Osteocyte (in vitro differentiated cells): Measurements from ENCODE around the gene GPRIN3. TPM values are rescaled to one million over a fixed set of nuclear protein-coding genes. Genes with fewer than 3 reads are reported as not detected.
"Not testable (repeated sequence)": the region's sequence is repeated elsewhere in the genome, so short reads cannot be mapped to it uniquely, and the experiment has no call there.

ENCODE experiments used
- DNase-seq: peaks from one replicate; pipeline ENCODE4 v3.0.0; 2021; ENCODE audit warnings: mixed read lengths; ENCODE audit not compliant: unreplicated experiment; ENCODE audit errors: extremely low spot score
- H3K27ac Mint-ChIP-seq: one replicate; pipeline ENCODE4 v1.8.0; 2021; ENCODE audit warnings: mild to moderate bottlenecking, mixed read lengths; ENCODE audit not compliant: unreplicated experiment
- H3K27me3 Mint-ChIP-seq: one replicate; pipeline ENCODE4 v1.8.0; 2021; ENCODE audit warnings: mixed read lengths; ENCODE audit not compliant: unreplicated experiment
- H3K36me3 Mint-ChIP-seq: one replicate; pipeline ENCODE4 v1.8.0; 2021; ENCODE audit warnings: mixed read lengths; ENCODE audit not compliant: unreplicated experiment
- H3K4me1 Mint-ChIP-seq: one replicate; pipeline ENCODE4 v1.8.0; 2021; ENCODE audit warnings: mixed read lengths; ENCODE audit not compliant: unreplicated experiment
- H3K4me3 Mint-ChIP-seq: one replicate; pipeline ENCODE4 v1.8.0; 2021; ENCODE audit warnings: mild to moderate bottlenecking, moderate library complexity, mixed read lengths; ENCODE audit not compliant: unreplicated experiment
- H3K9me3 Mint-ChIP-seq: one replicate; pipeline ENCODE4 v1.8.0; 2021; ENCODE audit warnings: mixed read lengths; ENCODE audit not compliant: unreplicated experiment
- total RNA-seq: library from RNA; stranded (reverse); gene quantifications from 2 replicates; pipeline ENCODE4 v1.2.1, GENCODE V29; 2021
- TF ChIP-seq, protein P1 (sequence below): fragments of 200-600 bp; sonication (generic); IDR thresholded peaks from 2 replicates; pipeline ENCODE4 v1.5.0; 2021; ENCODE audit warnings: antibody characterized with exemption, mild to moderate bottlenecking, moderate library complexity

Gene GPRIN3
- total RNA-seq, 1 donor from 2014 or later = not detected

- Mint-ChIP-seq H3K36me3 (no peaks in the 10 kb centered on the region), H3K4me3 (no peak overlapping the region), H3K27me3 (no peaks in the 10 kb centered on the region), H3K27ac (no peak overlapping the region), H3K9me3 (no peaks in the 10 kb centered on the region), H3K4me1 (no peaks in the 10 kb centered on the region)
- TF ChIP-seq, protein P1, sequence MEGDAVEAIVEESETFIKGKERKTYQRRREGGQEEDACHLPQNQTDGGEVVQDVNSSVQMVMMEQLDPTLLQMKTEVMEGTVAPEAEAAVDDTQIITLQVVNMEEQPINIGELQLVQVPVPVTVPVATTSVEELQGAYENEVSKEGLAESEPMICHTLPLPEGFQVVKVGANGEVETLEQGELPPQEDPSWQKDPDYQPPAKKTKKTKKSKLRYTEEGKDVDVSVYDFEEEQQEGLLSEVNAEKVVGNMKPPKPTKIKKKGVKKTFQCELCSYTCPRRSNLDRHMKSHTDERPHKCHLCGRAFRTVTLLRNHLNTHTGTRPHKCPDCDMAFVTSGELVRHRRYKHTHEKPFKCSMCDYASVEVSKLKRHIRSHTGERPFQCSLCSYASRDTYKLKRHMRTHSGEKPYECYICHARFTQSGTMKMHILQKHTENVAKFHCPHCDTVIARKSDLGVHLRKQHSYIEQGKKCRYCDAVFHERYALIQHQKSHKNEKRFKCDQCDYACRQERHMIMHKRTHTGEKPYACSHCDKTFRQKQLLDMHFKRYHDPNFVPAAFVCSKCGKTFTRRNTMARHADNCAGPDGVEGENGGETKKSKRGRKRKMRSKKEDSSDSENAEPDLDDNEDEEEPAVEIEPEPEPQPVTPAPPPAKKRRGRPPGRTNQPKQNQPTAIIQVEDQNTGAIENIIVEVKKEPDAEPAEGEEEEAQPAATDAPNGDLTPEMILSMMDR = no peak
- no peak for DNase-seq
These were observed 8.6 kb upstream of the GPRIN3 start for GRCh38 chr4:89316211-89316610.

DNA sequence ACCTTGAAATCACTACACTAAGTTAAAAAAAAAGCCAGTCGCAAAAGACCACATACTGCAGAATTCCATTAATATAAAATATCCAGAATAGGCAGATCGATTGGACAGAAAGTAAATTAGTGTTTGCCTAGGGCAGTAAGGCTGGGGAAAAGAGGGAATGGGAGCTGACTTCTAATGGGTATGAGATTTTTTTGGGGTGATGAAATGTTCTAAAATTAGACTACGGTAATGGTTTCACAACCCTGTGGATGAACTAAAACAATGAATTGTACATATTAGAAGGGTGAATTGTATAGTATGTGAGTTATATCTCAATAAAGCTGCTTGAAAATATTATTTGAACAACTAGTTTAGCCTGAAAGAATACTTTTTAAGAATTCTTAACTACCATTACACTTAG lies 6.7 kb upstream of the GPRIN3 start:
- TF ChIP-seq, protein P1 = no peak
- Mint-ChIP-seq H3K27ac (no peak overlapping the region), H3K36me3 (no peaks in the 10 kb centered on the region), H3K9me3 (no peaks in the 10 kb centered on the region), H3K4me3 (no peak overlapping the region), H3K27me3 (no peaks in the 10 kb centered on the region), H3K4me1 (no peaks in the 10 kb centered on the region)
- no peak for DNase-seq

- H3K27me3 Mint-ChIP-seq = peaks cover 3% of the 10 kb centered on the region
- no peaks in the 10 kb centered on the region for H3K4me1 Mint-ChIP-seq
- TF ChIP-seq, protein P1 = no peak
- H3K27ac Mint-ChIP-seq = no peak overlapping the region
- no peaks in the 10 kb centered on the region for H3K9me3 Mint-ChIP-seq
- H3K36me3 Mint-ChIP-seq = no peaks in the 10 kb centered on the region
- DNase-seq = no peak
- H3K4me3 Mint-ChIP-seq = no peak overlapping the region
These were observed 4.5 kb upstream of the GPRIN3 start for GRCh38 chr4:89312066-89312465.

DNA sequence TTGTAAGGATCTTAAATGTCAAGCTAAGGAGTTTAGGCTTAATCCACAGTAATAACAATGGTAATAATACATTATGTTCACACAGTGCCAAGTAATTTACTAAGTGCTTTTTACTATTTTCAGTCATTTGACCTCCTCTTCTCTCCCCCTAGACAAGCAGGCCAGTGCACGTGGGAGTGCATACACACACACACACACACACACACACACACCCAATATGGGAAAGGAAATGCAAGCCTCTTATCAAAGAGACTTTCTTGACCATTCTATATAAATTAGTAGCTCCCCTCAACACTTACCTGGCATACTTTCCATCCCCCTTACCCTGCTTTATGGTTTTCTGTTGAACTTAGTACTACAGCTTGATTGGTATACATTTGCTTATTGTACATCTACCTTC lies 3.8 kb upstream of the GPRIN3 start:
- H3K27me3 Mint-ChIP-seq = peaks cover 9% of the 10 kb centered on the region
- H3K9me3 Mint-ChIP-seq = no peaks in the 10 kb centered on the region
- H3K36me3 Mint-ChIP-seq = no peaks in the 10 kb centered on the region
- DNase-seq = no peak
- no peaks in the 10 kb centered on the region for H3K4me1 Mint-ChIP-seq
- H3K4me3 Mint-ChIP-seq = no peak overlapping the region
- no peak overlapping the region for H3K27ac Mint-ChIP-seq
- TF ChIP-seq, protein P1 = no peak

GRCh38 chr4:89309154-89309553 lies 1.6 kb upstream of the GPRIN3 start:
- H3K4me3 Mint-ChIP-seq, H3K36me3 Mint-ChIP-seq, H3K4me1 Mint-ChIP-seq, H3K9me3 Mint-ChIP-seq, H3K27ac Mint-ChIP-seq, DNase-seq: not testable (repeated sequence)
- peaks cover 21% of the 10 kb centered on the region for H3K27me3 Mint-ChIP-seq

- Mint-ChIP-seq H3K4me1 (no peaks in the 10 kb centered on the region), H3K4me3 (peak overlapping the region; percentile 72), H3K27me3 (peaks cover 28% of the 10 kb centered on the region), H3K27ac (no peak overlapping the region), H3K9me3 (no peaks in the 10 kb centered on the region), H3K36me3 (no peaks in the 10 kb centered on the region)
- DNase-seq = no peak
- TF ChIP-seq, protein P1 = no peak
These were observed 531 bp upstream of the GPRIN3 start for GRCh38 chr4:89308161-89308500.
